H9 (cell line): ENCODE data around the gene DCAF15. TPM values are rescaled to one million over a fixed set of nuclear protein-coding genes. Genes with fewer than 3 reads are reported as not detected.

ENCODE experiments used
- DNase-seq: peaks from one replicate; pipeline ENCODE4 v3.0.0-alpha.2; 2017
- H2AFZ ChIP-seq: one replicate; pipeline ENCODE4 v1.6.1; 2013; ENCODE audit warnings: mild to moderate bottlenecking, low read length, control low read depth, moderate library complexity
- H2AK5ac ChIP-seq: 2 replicates; pipeline ENCODE4 v1.6.1; 2013; ENCODE audit warnings: low read length, control low read depth, mixed read lengths; ENCODE audit not compliant: insufficient read length
- H2BK120ac ChIP-seq: one replicate; pipeline ENCODE4 v1.6.1; 2013; ENCODE audit warnings: low read depth, mild to moderate bottlenecking, low read length, control low read depth, inconsistent platforms; ENCODE audit not compliant: poor library complexity, severe bottlenecking
- H2BK12ac ChIP-seq: 2 replicates; pipeline ENCODE4 v1.6.1; 2013; ENCODE audit warnings: low read length, control low read depth, mixed read lengths, low read depth; ENCODE audit not compliant: insufficient read length
- H2BK15ac ChIP-seq: 2 replicates; pipeline ENCODE4 v1.6.1; 2013; ENCODE audit warnings: low read depth, low read length, control low read depth
- H2BK20ac ChIP-seq: one replicate; pipeline ENCODE4 v1.6.1; 2013; ENCODE audit warnings: low read depth, mild to moderate bottlenecking, low read length, control low read depth, inconsistent platforms; ENCODE audit not compliant: poor library complexity, severe bottlenecking
- H2BK5ac ChIP-seq: 2 replicates; pipeline ENCODE4 v1.6.1; 2013; ENCODE audit warnings: low read length, control low read depth, mixed read lengths; ENCODE audit not compliant: insufficient read length
- H3K14ac ChIP-seq: 2 replicates; pipeline ENCODE4 v1.6.1; 2013; ENCODE audit warnings: low read length, control low read depth; ENCODE audit not compliant: insufficient read depth
- H3K18ac ChIP-seq: 2 replicates; pipeline ENCODE4 v1.6.1; 2013; ENCODE audit warnings: low read depth, mild to moderate bottlenecking, mixed read lengths, low read length, control low read depth; ENCODE audit not compliant: insufficient read length
- H3K23ac ChIP-seq: 2 replicates; pipeline ENCODE4 v1.6.1; 2013; ENCODE audit warnings: low read length, control low read depth, mixed read lengths, low read depth; ENCODE audit not compliant: insufficient read length
- H3K23me2 ChIP-seq: 2 replicates; pipeline ENCODE4 v1.6.1; 2013; ENCODE audit warnings: low read depth, mild to moderate bottlenecking, mixed read lengths, low read length, control low read depth; ENCODE audit not compliant: insufficient read length, poor library complexity, severe bottlenecking
- H3K27ac ChIP-seq: 2 replicates; pipeline ENCODE4 v1.5.1; 2013; ENCODE audit warnings: low read length, control low read depth, mixed read lengths, low read depth; ENCODE audit not compliant: insufficient read length
- H3K27me3 ChIP-seq: 2 replicates; pipeline ENCODE4 v1.6.1; 2013; ENCODE audit warnings: low read length, control low read depth, inconsistent platforms; ENCODE audit not compliant: insufficient read depth
- H3K4ac ChIP-seq: 2 replicates; pipeline ENCODE4 v1.6.1; 2013; ENCODE audit warnings: low read depth, mild to moderate bottlenecking, control low read depth, inconsistent platforms, low read length, moderate library complexity
- H3K4me1 ChIP-seq: 2 replicates; pipeline ENCODE4 v1.6.1; 2013; ENCODE audit warnings: low read length, control low read depth, inconsistent platforms; ENCODE audit not compliant: insufficient read depth
- H3K4me2 ChIP-seq: 2 replicates; pipeline ENCODE4 v1.6.1; 2013; ENCODE audit warnings: low read length, control low read depth, mixed read lengths; ENCODE audit not compliant: insufficient read length, insufficient read depth
- H3K56ac ChIP-seq: 2 replicates; pipeline ENCODE4 v1.6.1; 2013; ENCODE audit warnings: low read depth, mild to moderate bottlenecking, mixed read lengths, low read length, control low read depth; ENCODE audit not compliant: insufficient read length
- H3K79me1 ChIP-seq: 2 replicates; pipeline ENCODE4 v1.6.1; 2013; ENCODE audit warnings: low read depth, mild to moderate bottlenecking, moderate library complexity, low read length, control low read depth, inconsistent platforms; ENCODE audit not compliant: insufficient read depth, poor library complexity, severe bottlenecking
- H3K79me2 ChIP-seq: 2 replicates; pipeline ENCODE4 v1.6.1; 2013; ENCODE audit warnings: low read length, control low read depth, inconsistent platforms; ENCODE audit not compliant: insufficient read depth
- H3K9ac ChIP-seq: 2 replicates; pipeline ENCODE4 v1.6.1; 2013; ENCODE audit warnings: low read length, control low read depth, mixed read lengths; ENCODE audit not compliant: insufficient read length; ENCODE audit errors: extremely low read depth
- H3K9me3 ChIP-seq: one replicate; pipeline ENCODE4 v1.6.1; 2013; ENCODE audit warnings: low read depth, low read length, inconsistent platforms; ENCODE audit not compliant: control insufficient read depth
- H3T11ph ChIP-seq: one replicate; pipeline ENCODE4 v1.6.1; 2013; ENCODE audit warnings: mild to moderate bottlenecking, low read length, control low read depth, inconsistent platforms
- H4K20me1 ChIP-seq: one replicate; pipeline ENCODE4 v1.6.1; 2013; ENCODE audit not compliant: control insufficient read depth, insufficient read length, insufficient read depth
- H4K5ac ChIP-seq: 2 replicates; pipeline ENCODE4 v1.6.1; 2013; ENCODE audit warnings: low read depth, mild to moderate bottlenecking, mixed read lengths, low read length, control low read depth; ENCODE audit not compliant: insufficient read length
- H4K8ac ChIP-seq: replicated peaks from 2 replicates; pipeline ENCODE4 v1.6.1; 2013; ENCODE audit warnings: low read length, control low read depth, mixed read lengths, low read depth; ENCODE audit not compliant: insufficient read length
- H4K91ac ChIP-seq: 2 replicates; pipeline ENCODE4 v1.6.1; 2013; ENCODE audit warnings: low read depth, mild to moderate bottlenecking, moderate library complexity, mixed read lengths, low read length, control low read depth; ENCODE audit not compliant: insufficient read length
- H3K27ac Mint-ChIP-seq, 3 experiments: 2 replicates in 2 of 3; 3 replicates in 1 of 3; pipeline ENCODE4 v1.8.0; 2020 to 2021; ENCODE audit warnings: mixed read lengths in 3 of 3, mild to moderate bottlenecking in 1 of 3, moderate library complexity in 1 of 3
- H3K27me3 Mint-ChIP-seq: 2 replicates; pipeline ENCODE4 v1.8.0; 2021; ENCODE audit warnings: low read depth, mild to moderate bottlenecking, moderate library complexity, mixed read lengths
- H3K36me3 Mint-ChIP-seq, 3 experiments: 2 replicates in 2 of 3; 3 replicates in 1 of 3; pipeline ENCODE4 v1.8.0; 2020 to 2021; ENCODE audit warnings: low read depth in 3 of 3, mixed read lengths in 3 of 3; ENCODE audit not compliant: insufficient read depth in 1 of 3
- H3K4me1 Mint-ChIP-seq, 2 experiments: 2 replicates each; pipeline ENCODE4 v1.8.0; 2020; ENCODE audit warnings: mixed read lengths in 2 of 2
- H3K4me3 Mint-ChIP-seq, 2 experiments: 2 replicates in 1 of 2; 3 replicates in 1 of 2; pipeline ENCODE4 v1.8.0; 2020 to 2021; ENCODE audit warnings: mild to moderate bottlenecking in 2 of 2, mixed read lengths in 2 of 2, moderate library complexity in 1 of 2
- H3K9me3 Mint-ChIP-seq, 2 experiments: 2 replicates in 1 of 2; 3 replicates in 1 of 2; pipeline ENCODE4 v1.8.0; 2020; ENCODE audit warnings: mild to moderate bottlenecking in 2 of 2, mixed read lengths in 2 of 2, moderate library complexity in 1 of 2
- WGBS: extraction: QIAGEN DNeasy Blood & Tissue Kit; methylation state at CpG from one replicate; pipeline ENCODE4 v1.1.7; 2013; ENCODE audit warnings: missing lambda C conversion rate, low lambda C conversion rate, mixed read lengths; ENCODE audit not compliant: insufficient read length; ENCODE audit errors: extremely low coverage; 5-methylcytosine and 5-hydroxymethylcytosine counted together
- total RNA-seq: library from RNA; stranded (reverse); gene quantifications from 2 replicates; pipeline ENCODE4 v1.2.1, GENCODE V29; 2021
- TF ChIP-seq, protein P1 (sequence below): fragments of 200-600 bp; sonication (generic); conservative IDR thresholded peaks from 3 replicates; pipeline ENCODE4 v1.8.0; 2021; ENCODE audit warnings: antibody characterized with exemption, mild to moderate bottlenecking

The DCAF15 gene
- total RNA-seq, 1 experiment from 2014 or later = 82.5 TPM

DNA sequence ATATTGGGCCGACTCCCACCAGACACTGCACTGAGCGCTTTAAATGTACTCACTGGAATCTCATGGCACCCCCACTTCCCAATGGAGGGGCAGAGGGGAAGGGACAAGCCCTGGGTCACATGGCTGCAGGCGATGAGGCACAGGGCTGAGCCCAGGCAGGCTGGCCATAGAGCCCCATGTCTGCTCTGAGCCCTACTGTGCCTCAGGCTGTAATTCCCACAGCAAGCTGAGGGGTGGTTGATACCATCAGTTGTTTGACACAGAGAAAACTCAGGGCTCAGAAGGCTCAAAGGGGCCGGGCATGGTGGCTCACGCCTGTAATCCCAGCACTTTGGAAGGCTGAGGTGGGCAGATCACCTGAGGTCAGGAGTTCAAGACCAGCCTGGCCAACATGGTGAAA lies 28.7 kb downstream of the DCAF15 start:
- no peaks in the 10 kb centered on the region for H3K79me2 ChIP-seq
- H4K91ac ChIP-seq = no peak overlapping the region
- H4K20me1 ChIP-seq = no peaks in the 10 kb centered on the region
- peaks cover 0 to 6% (median 6%) of the 10 kb centered on the region in 3 experiments; a peak in 4 of 7 replicates for H3K36me3 Mint-ChIP-seq
- H2AFZ ChIP-seq = no peak overlapping the region
- H2BK120ac ChIP-seq = no peak overlapping the region
- H3K9me3 ChIP-seq = no peaks in the 10 kb centered on the region
- no peak overlapping the region for H2BK15ac ChIP-seq
- H3K56ac ChIP-seq = no peak overlapping the region
- no peak overlapping the region for H3K27ac ChIP-seq
- H4K5ac ChIP-seq = no peak overlapping the region
- no peak overlapping the region for H2BK20ac ChIP-seq
- H3K27me3 Mint-ChIP-seq = no peaks in the 10 kb centered on the region
- H3K27ac Mint-ChIP-seq = no peak overlapping the region
- no CpG with 5 or more reads among the region's 5 CpGs for WGBS
- no peak overlapping the region for H2BK5ac ChIP-seq
- no peak overlapping the region for H3T11ph ChIP-seq
- H3K9ac ChIP-seq = no peak overlapping the region
- H3K14ac ChIP-seq = no peak overlapping the region
- no peak for DNase-seq
- no peaks in the 10 kb centered on the region for H3K27me3 ChIP-seq
- H3K23ac ChIP-seq = no peak overlapping the region
- H3K4me2 ChIP-seq = no peak overlapping the region
- H3K4me1 Mint-ChIP-seq = peaks cover 24 to 36% of the 10 kb centered on the region in 2 experiments
- H2AK5ac ChIP-seq = no peak overlapping the region
- no peak overlapping the region for H4K8ac ChIP-seq
- H3K23me2 ChIP-seq = no peaks in the 10 kb centered on the region
- no peak overlapping the region; a peak in 1 of 5 replicates for H3K4me3 Mint-ChIP-seq
- H3K4me1 ChIP-seq = peaks cover 3% of the 10 kb centered on the region; the same call in 1 of the 2 replicates
- TF ChIP-seq, protein P1, sequence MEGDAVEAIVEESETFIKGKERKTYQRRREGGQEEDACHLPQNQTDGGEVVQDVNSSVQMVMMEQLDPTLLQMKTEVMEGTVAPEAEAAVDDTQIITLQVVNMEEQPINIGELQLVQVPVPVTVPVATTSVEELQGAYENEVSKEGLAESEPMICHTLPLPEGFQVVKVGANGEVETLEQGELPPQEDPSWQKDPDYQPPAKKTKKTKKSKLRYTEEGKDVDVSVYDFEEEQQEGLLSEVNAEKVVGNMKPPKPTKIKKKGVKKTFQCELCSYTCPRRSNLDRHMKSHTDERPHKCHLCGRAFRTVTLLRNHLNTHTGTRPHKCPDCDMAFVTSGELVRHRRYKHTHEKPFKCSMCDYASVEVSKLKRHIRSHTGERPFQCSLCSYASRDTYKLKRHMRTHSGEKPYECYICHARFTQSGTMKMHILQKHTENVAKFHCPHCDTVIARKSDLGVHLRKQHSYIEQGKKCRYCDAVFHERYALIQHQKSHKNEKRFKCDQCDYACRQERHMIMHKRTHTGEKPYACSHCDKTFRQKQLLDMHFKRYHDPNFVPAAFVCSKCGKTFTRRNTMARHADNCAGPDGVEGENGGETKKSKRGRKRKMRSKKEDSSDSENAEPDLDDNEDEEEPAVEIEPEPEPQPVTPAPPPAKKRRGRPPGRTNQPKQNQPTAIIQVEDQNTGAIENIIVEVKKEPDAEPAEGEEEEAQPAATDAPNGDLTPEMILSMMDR = no peak
- H3K4ac ChIP-seq = no peak overlapping the region
- no peak overlapping the region for H2BK12ac ChIP-seq
- no peaks in the 10 kb centered on the region for H3K79me1 ChIP-seq
- H3K18ac ChIP-seq = no peak overlapping the region
- H3K9me3 Mint-ChIP-seq = no peaks in the 10 kb centered on the region; a peak in 1 of 5 replicates
